Activated T-helper 1 cell treated with anti-CD3 and anti-CD28 coated beads, Interleukin-2, amount 50 U/mL, for 16 hours (primary cell): ENCODE results near the gene GUCY2C.
"Not testable (repeated sequence)": the region's sequence is repeated elsewhere in the genome, so short reads cannot be mapped to it uniquely, and the experiment has no call there.

Experiments
- DNase-seq, 2 donors: peaks; one replicate each; pipeline ENCODE4 v3.0.0-alpha.2; 2020; ENCODE audit warnings: low read depth in 1 of 2, low spot score in 1 of 2

Gene GUCY2C

GRCh38 chr12:14696265-14696741 lies at the start of gene GUCY2C:
Gene GUCY2C, minus strand, starts transcription at chr12:14696599. Its CDS starts 151 bp downstream, at chr12:14696448.
- no peak for DNase-seq

DNA sequence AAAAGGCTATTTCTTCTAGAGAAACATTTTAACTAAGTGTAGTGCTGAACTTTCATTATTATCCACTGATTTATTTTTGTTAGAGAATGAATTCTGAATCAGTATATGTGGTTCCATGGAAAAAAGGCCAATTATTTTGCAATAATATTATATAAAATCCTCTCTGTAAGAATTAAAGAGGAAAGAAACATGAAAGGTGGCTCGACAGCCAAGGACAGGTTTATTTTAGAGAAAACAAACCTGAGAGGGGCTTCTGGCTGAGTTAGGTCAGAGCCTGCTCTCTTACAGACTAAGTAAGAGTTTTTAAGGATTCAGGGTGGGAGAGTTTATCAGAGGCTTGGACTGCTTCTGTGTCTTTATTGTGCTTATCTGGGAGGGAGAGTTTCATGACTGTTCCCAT lies 46.7 kb upstream of the GUCY2C start:
- DNase-seq: no peak

GRCh38 chr12:14741942-14742341 lies 45.5 kb upstream of the GUCY2C start:
- no peak for DNase-seq

GRCh38 chr12:14741153-14741552 lies 44.8 kb upstream of the GUCY2C start:
- no peak for DNase-seq

GRCh38 chr12:14736441-14736840 lies 40.0 kb upstream of the GUCY2C start:
- DNase-seq: not testable (repeated sequence)

- DNase-seq: no peak
Observed at GRCh38 chr12:14731821-14732220, 35.4 kb upstream of the GUCY2C start.

DNA sequence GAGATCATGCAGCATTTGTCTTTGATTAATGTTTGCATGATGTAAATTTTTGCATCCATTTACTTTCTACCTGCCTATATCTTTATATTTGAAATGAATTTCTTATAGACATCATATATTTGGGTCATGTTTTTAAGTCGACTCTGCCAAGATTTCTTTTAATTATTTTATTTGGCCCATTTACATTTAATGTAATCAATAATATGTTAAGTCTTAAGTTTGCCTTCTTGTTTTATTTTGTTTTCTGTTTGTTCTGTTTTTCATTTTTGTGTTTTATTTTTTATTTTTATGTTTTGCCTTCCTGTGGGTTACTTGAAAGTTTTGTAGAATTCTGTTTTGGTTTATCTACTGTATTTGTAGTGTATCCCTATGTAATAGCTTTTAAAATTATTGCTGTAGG lies 33.2 kb upstream of the GUCY2C start:
- no peak for DNase-seq

DNA sequence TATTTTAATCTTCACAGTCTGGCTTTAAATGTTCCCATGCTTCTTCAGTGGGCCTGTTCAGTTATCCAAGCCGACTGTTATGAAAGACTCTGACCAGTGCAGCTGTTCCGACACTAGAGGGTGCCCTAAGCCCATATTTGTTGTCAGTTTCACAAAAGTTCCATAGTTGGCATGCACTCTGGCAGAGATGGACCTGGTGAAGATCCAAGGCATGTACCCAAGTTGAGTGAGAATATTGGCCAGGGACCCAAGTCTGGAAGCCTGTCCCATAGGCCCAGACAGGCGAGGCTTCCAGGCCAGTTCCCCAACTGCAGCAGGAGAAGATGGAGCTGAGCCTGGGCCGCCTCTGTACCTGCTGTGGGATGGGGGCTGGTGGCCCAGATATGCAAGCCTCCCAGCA lies 27.4 kb upstream of the GUCY2C start:
- DNase-seq: peak in 1 of 2 donors; percentile 13

GRCh38 chr12:14716848-14717444 lies 20.5 kb upstream of the GUCY2C start:
- DNase-seq: peak in 1 of 2 donors; percentile 7

DNA sequence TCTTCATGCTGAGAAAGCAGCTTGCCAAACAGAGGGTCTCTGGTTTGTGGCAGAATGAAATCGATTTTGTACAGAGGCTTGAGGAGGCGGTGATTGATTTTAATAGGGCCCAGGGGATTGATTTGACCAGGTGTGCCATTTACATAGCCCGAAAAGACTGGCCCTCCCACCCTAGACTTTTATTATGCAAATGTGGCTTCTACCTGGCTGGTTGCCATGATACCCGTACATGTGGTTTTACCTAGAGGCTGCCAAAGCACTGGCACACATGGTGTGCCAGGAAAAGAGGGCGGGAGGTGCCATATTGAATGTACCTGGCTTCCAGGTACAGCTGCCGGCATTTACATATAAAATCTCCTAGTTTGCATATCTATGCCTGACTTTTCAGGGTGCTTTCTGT lies 18.0 kb upstream of the GUCY2C start:
- no peak for DNase-seq

DNA sequence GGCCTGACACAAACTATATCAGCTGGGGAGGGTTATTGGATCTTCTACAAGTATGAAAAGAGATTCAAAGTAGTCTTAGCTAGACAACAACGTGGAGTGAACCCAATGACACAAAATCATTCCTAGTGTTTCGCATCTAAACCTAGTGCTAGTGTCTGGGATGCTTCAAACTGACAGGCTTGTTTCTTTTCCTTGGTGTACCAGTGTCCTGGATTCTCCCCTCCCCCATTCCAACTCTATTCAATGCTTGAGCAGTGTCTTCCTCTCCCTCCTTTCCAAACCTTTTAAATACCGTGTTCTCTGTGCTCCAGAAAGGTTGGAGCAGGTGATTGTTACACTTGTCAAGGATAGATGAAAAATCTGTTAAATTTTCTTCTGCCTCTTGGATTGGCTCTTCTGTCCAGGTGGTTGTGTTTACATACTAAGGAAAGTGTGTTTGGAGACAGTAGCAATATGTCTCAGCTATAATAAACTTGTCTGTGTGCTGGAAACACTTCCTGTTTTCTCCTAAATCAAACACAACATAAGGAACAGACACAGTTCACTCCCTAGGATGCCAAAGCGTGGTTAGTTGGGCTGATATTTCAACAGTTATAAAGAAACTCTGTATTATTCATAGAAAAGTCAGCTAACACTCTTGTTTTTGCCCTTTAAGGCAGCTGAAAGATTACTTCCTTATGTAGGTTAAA lies 14.4 kb upstream of the GUCY2C start:
- no peak for DNase-seq

- no peak for DNase-seq
Observed at GRCh38 chr12:14701809-14702568, 5.6 kb upstream of the GUCY2C start.

GRCh38 chr12:14700935-14701334 lies 4.5 kb upstream of the GUCY2C start:
- no peak for DNase-seq

- no peak for DNase-seq
Observed at GRCh38 chr12:14699923-14700322, 3.5 kb upstream of the GUCY2C start.

DNA sequence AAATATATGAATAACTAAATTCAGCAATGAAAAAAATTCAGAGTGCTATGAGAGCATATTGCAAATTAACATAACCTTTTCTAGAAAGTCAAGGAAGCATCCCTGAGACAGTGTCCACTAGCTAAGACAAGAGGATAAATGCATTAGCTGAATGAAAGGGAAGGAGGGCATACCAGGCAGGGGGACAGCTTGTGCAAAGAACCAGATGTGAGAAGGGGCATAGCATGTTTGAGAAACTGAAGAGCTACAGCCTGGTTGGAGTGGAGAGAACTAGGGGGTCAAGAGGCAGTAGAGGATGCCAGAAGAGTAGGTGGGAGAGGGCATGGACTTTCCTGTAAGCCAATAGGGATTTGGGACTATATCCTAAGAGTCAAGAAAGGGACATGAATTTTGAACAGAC lies 2.2 kb upstream of the GUCY2C start:
- no peak for DNase-seq

- DNase-seq: no peak
Observed at GRCh38 chr12:14695715-14696141, 671 bp downstream of the GUCY2C start.

DNA sequence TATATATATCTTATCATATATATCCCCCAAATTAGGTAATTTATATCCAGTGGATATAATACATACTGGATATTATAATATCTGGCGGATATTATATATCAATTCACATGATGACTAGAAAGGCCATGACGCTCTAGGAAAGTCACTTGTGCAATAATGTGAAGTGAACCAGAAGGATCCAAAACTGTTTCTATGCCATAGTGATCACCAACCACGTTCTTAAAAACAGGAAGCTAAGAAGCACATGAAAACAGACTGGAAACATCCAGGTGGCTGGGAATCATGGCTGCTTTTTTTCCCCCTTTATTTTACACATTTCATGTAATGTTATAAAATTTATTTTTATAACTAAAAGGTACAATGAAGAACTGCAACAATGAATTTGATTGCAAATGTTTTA lies 1.4 kb downstream of the GUCY2C start:
- no peak for DNase-seq

DNA sequence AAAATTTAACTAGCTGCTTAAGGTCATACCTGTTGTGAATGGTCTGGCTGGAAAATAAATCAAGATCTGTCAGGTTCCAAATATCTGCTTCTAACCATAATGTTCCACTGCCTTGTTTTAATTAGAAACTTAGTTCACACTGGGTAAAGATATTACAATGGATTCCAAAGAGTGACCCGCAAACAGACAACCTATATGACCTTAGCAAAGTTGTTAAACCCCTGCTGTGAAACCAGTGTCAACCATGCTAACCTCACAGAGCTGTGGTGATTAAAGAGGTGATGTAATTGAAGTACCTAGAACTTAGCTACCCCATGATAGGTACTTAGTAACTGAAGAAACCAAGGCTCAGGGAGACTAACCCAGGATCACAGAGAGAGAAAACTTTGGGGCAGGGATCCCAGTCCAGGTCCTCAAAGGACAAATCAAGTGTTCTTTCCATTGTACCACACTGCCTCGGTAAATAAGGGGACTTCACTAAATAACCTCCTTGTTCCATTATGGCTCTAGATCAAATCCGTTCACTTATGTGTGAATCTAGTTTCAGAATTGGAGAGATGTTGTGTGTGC lies 2.2 kb downstream of the GUCY2C start:
- no peak for DNase-seq

- no peak for DNase-seq
Observed at GRCh38 chr12:14693116-14693515, 3.3 kb downstream of the GUCY2C start.

- DNase-seq: no peak
Observed at GRCh38 chr12:14691560-14691959, 4.8 kb downstream of the GUCY2C start.

GRCh38 chr12:14689996-14690395 lies 6.4 kb downstream of the GUCY2C start:
- DNase-seq: no peak

- DNase-seq: no peak
Observed at GRCh38 chr12:14689144-14689543, 7.3 kb downstream of the GUCY2C start.
